GM12878 (cell line): ENCODE data around the gene WNT5B. TPM values are rescaled to one million over a fixed set of nuclear protein-coding genes. Genes with fewer than 3 reads are reported as not detected.

Experiments used
- ATAC-seq: fragments of 200-7000 bp; cut with Tn5 transposase; 3 replicates; pipeline ENCODE4 v1.9.1; 2020; ENCODE audit warnings: mild to moderate bottlenecking, moderate library complexity
- BruUV-seq: library from RNA; stranded (reverse); fragments of 400-500 nt; replicated peaks from 2 replicates; lab custom pipeline; 2021; lab: Mats Ljungman, UMichigan
- CTCF ChIA-PET: fragments of 300-600 bp; sonication (Branson Sonifier 250); formaldehyde crosslinking; extraction: SDS; loops from one replicate; lab custom pipeline; 2021; ENCODE audit warnings: inconsistent platforms; lab: Yijun Ruan, JAX
- POLR2A ChIA-PET: fragments of 350-600 bp; formaldehyde crosslinking; extraction: SDS; loops from one replicate; lab custom pipeline; 2021; ENCODE audit warnings: inconsistent platforms; lab: Charles Lee
- RAD21 ChIA-PET: fragments of 300-600 bp; sonication (Branson Sonifier 250); formaldehyde crosslinking; loops from one replicate; lab custom pipeline; 2023; ENCODE audit warnings: antibody characterized with exemption; ENCODE audit not compliant: unreplicated experiment; lab: Charles Lee
- SMC1A ChIA-PET: fragments of 300-600 bp; sonication (Branson Sonifier 250); formaldehyde crosslinking; loops from one replicate; lab custom pipeline; 2023; ENCODE audit not compliant: unreplicated experiment, uncharacterized antibody; lab: Charles Lee
- DNase-seq: peaks from one replicate; pipeline ENCODE4 v3.0.0-alpha.2; 2011; ENCODE audit warnings: low read depth, low spot score
- FAIRE-seq: peaks from 3 replicates; lab custom pipeline; 2011; peaks lifted over from hg19 to GRCh38; lab: Jason Lieb, UNC
- H2AFZ ChIP-seq: 2 replicates; pipeline ENCODE4 v1.6.0; 2011; ENCODE audit warnings: low read depth, low read length, control low read depth; ENCODE audit not compliant: control insufficient read depth
- H3K27ac ChIP-seq: 2 replicates; pipeline ENCODE4 v1.5.1; 2011; ENCODE audit warnings: control low read depth; ENCODE audit not compliant: control insufficient read depth, insufficient read depth
- H3K27me3 ChIP-seq, 2 experiments: replicated peaks in 1 of 2; 2 replicates each; pipeline versions ENCODE4 v1.6.0 to v1.6.1; 2011; ENCODE audit warnings: low read length in 1 of 2; ENCODE audit not compliant: control insufficient read depth in 2 of 2, insufficient read depth in 2 of 2
- H3K36me3 ChIP-seq, 2 experiments: 2 replicates each; pipeline ENCODE4 v1.5.1; 2011; ENCODE audit warnings: low read length in 1 of 2; ENCODE audit not compliant: control insufficient read depth in 2 of 2, insufficient read depth in 2 of 2
- H3K4me1 ChIP-seq: 2 replicates; pipeline ENCODE4 v1.6.1; 2011; ENCODE audit warnings: mild to moderate bottlenecking, low read length, moderate library complexity, mixed read lengths; ENCODE audit not compliant: control insufficient read depth, insufficient read depth
- H3K4me2 ChIP-seq: 2 replicates; pipeline ENCODE4 v1.6.0; 2011; ENCODE audit warnings: control low read depth; ENCODE audit not compliant: control insufficient read depth, insufficient read depth
- H3K4me3 ChIP-seq: fragments of 200-600 bp; sonication (generic); 2 replicates; pipeline ENCODE4 v1.5.1; 2016
- H3K79me2 ChIP-seq: 2 replicates; pipeline ENCODE4 v1.6.0; 2011; ENCODE audit warnings: low read length; ENCODE audit not compliant: control insufficient read depth, insufficient read depth
- H3K9ac ChIP-seq: 2 replicates; pipeline ENCODE4 v1.8.0; 2011; ENCODE audit warnings: low read length, control low read depth, mixed read lengths; ENCODE audit not compliant: control insufficient read depth, insufficient read depth
- H3K9me3 ChIP-seq: replicated peaks from 3 replicates; pipeline ENCODE4 v1.5.1; 2011; ENCODE audit warnings: mild to moderate bottlenecking, low read length; ENCODE audit not compliant: control insufficient read depth, insufficient read depth
- H4K20me1 ChIP-seq: 2 replicates; pipeline ENCODE4 v1.6.0; 2011; ENCODE audit not compliant: control insufficient read depth, insufficient read depth
- CEBPB ChIP-seq, 2 experiments: fragments of 150-350 bp in 1 of 2; IDR thresholded peaks; 2 replicates each; pipeline ENCODE4 v1.6.1; 2012 to 2014; ENCODE audit warnings: low read depth in 2 of 2, low read length in 2 of 2, borderline replicate concordance in 1 of 2, inconsistent platforms in 1 of 2
- CREM ChIP-seq: IDR thresholded peaks from 2 replicates; pipeline ENCODE4 v1.6.1; 2014; ENCODE audit warnings: antibody characterized with exemption, low read depth
- EED ChIP-seq: sonication (generic); IDR thresholded peaks from 2 replicates; pipeline ENCODE4 v1.6.1; 2016; ENCODE audit warnings: antibody characterized with exemption, low read depth
- JUNB ChIP-seq: IDR thresholded peaks from 2 replicates; pipeline ENCODE4 v1.6.1; 2016; ENCODE audit warnings: antibody characterized with exemption, mild to moderate bottlenecking
- MYB ChIP-seq: fragments of 150-350 bp; IDR thresholded peaks from 2 replicates; pipeline ENCODE4 v1.6.1; 2014; ENCODE audit warnings: mild to moderate bottlenecking, low read depth, low read length, borderline replicate concordance
- MYC ChIP-seq: IDR thresholded peaks from 2 replicates; pipeline ENCODE4 v1.6.1; 2011; ENCODE audit warnings: mild to moderate bottlenecking, low read length, moderate library complexity, inconsistent platforms; ENCODE audit not compliant: insufficient read depth, insufficient replicate concordance, insufficient read length, severe bottlenecking
- NFIC ChIP-seq: IDR thresholded peaks from 2 replicates; pipeline ENCODE4 v1.6.1; 2012; ENCODE audit warnings: low read depth, mild to moderate bottlenecking, inconsistent platforms, low read length, moderate library complexity
- NR2F1 ChIP-seq: fragments of 450-650 bp; conservative IDR thresholded peaks from 2 replicates; pipeline ENCODE4 v1.6.1; 2017; ENCODE audit warnings: mild to moderate bottlenecking
- RB1 ChIP-seq: fragments of 450-650 bp; formaldehyde crosslinking; IDR thresholded peaks from 2 replicates; pipeline ENCODE4 v1.6.1; 2017; ENCODE audit warnings: mild to moderate bottlenecking, borderline replicate concordance
- RFX5 ChIP-seq: IDR thresholded peaks from 2 replicates; pipeline ENCODE4 v1.6.1; 2011; ENCODE audit warnings: low read depth, low read length, improper control_type of control experiment
- RUNX3 ChIP-seq: IDR thresholded peaks from 2 replicates; pipeline ENCODE4 v1.6.1; 2012; ENCODE audit warnings: low read length, inconsistent platforms
- WGBS: methylation state at CpG from one replicate; pipeline ENCODE4 v1.1.6; 2016; ENCODE audit warnings: low lambda C conversion rate; ENCODE audit not compliant: insufficient replicate concordance, insufficient coverage; ENCODE audit errors: missing lambda C conversion rate; 5-methylcytosine and 5-hydroxymethylcytosine counted together
- in situ Hi-C: fragments of 300-500 bp; cut with MboI; formaldehyde crosslinking; loops from 9 replicates; pipeline ENCODE4 v1.14.3; 2018; ENCODE audit warnings: mixed read lengths
- intact Hi-C: fragments of 100-400 bp; cut with micrococcal nuclease; formaldehyde crosslinking; loops from one replicate; pipeline ENCODE4 v1.14.2; 2022; ENCODE audit not compliant: unreplicated experiment
- polyA plus RNA-seq, 11 experiments: library from polyadenylated mRNA; depleted of rRNA in 4 of 11; unstranded in 6 of 11; stranded (reverse) in 5 of 11; fragments of >200 nt; fragmentation: Nextera tagmentation in 4 of 11; fragmentation: Illumina TruSeq in 1 of 11; extraction: Ambion mirVana in 4 of 11; extraction: Trizol in 1 of 11; gene quantifications; 1 replicate in 1 of 11; 2 replicates in 10 of 11; pipeline versions ENCODE4 v1.2.1 to v1.2.3, GENCODE V29; 2011 to 2016; ENCODE audit warnings: inconsistent platforms in 2 of 11, missing spikeins in 2 of 11, low read depth in 1 of 11
- total RNA-seq, 4 experiments: library from RNA; depleted of rRNA in 3 of 4; stranded (reverse); fragments of >200 nt in 3 of 4; fragmentation: Illumina TruSeq in 1 of 4; extraction: Trizol in 1 of 4; gene quantifications; 2 replicates each; pipeline versions ENCODE4 v1.2.1 to v1.2.3, GENCODE V29; 2013 to 2021
- TF ChIP-seq, protein P1 (sequence below): fragments of 450-650 bp; IDR thresholded peaks from 2 replicates; pipeline ENCODE4 v1.6.1; 2016; ENCODE audit warnings: mild to moderate bottlenecking, moderate library complexity, borderline replicate concordance
- TF ChIP-seq, protein P2 (sequence below): fragments of 450-650 bp; IDR thresholded peaks from 2 replicates; pipeline ENCODE4 v1.6.1; 2017; ENCODE audit warnings: mild to moderate bottlenecking, moderate library complexity

The WNT5B gene
- total and polyA plus RNA-seq, 10 of the 15 experiments (the other 5 are each of a cell fraction or from before 2014, with no cell fraction given) = 0.45 to 18.3 (median 5.4) TPM

DNA sequence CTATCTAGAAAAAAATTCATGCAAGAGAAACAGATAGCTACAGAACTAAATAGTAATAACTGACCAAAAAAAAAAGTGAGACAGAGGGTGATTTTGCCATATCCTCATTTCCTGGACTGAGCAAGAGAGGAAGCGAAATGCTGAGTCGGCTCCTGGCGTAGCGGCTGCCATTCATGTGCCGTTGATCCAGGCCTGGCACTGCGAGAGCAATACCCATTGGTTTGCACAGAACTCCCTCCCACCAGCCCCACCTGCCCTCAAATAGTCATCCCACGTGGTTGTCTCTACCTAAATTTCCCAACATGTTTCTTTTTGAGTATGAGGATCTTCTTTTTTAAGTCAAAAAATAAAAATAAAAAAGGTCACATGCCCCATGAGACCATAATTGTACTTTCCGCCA lies 9.4 kb upstream of the WNT5B start (continued):
- TF ChIP-seq, protein P1, sequence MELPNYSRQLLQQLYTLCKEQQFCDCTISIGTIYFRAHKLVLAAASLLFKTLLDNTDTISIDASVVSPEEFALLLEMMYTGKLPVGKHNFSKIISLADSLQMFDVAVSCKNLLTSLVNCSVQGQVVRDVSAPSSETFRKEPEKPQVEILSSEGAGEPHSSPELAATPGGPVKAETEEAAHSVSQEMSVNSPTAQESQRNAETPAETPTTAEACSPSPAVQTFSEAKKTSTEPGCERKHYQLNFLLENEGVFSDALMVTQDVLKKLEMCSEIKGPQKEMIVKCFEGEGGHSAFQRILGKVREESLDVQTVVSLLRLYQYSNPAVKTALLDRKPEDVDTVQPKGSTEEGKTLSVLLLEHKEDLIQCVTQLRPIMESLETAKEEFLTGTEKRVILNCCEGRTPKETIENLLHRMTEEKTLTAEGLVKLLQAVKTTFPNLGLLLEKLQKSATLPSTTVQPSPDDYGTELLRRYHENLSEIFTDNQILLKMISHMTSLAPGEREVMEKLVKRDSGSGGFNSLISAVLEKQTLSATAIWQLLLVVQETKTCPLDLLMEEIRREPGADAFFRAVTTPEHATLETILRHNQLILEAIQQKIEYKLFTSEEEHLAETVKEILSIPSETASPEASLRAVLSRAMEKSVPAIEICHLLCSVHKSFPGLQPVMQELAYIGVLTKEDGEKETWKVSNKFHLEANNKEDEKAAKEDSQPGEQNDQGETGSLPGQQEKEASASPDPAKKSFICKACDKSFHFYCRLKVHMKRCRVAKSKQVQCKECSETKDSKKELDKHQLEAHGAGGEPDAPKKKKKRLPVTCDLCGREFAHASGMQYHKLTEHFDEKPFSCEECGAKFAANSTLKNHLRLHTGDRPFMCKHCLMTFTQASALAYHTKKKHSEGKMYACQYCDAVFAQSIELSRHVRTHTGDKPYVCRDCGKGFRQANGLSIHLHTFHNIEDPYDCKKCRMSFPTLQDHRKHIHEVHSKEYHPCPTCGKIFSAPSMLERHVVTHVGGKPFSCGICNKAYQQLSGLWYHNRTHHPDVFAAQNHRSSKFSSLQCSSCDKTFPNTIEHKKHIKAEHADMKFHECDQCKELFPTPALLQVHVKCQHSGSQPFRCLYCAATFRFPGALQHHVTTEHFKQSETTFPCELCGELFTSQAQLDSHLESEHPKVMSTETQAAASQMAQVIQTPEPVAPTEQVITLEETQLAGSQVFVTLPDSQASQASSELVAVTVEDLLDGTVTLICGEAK = no peak

DNA sequence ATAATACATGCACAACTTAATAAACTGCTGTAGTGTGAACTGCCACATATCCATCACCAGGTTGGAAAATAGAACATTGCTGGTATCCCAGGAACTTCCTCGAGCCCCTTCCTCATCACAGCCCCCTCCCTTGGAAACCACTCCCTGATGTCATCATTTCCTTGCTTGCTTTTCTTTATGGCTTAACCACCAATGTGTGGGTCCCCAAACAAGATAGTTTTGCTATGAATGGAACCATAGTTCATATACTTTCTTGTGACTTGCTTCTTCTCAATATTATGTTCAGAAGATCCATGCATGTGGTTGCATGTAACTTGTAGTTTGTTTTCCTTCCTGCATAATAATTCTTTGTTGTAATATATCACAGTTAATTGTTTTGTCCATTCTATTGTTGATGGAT lies 8.9 kb upstream of the WNT5B start:
- CTCF ChIA-PET = interaction anchor here (1.2 to 1.3 kb wide), 3 partner anchors 15 to 502 kb away, joined by 3 to 8 read pairs (median 5); no protein-coding TSS in a partner anchor
- Histone ChIP-seq H3K4me2 (peak overlapping the region; percentile 11; the same call in 1 of the 2 replicates), H3K27ac (no peak overlapping the region), H3K4me1 (peaks cover 26% of the 10 kb centered on the region), H3K79me2 (no peaks in the 10 kb centered on the region), H3K9me3 (no peaks in the 10 kb centered on the region), H3K27me3 (no peaks in the 10 kb centered on the region), H4K20me1 (no peaks in the 10 kb centered on the region), H3K9ac (no peak overlapping the region), H2AFZ (no peak overlapping the region), H3K36me3 (no peaks in the 10 kb centered on the region; a peak in 1 of 4 replicates), H3K4me3 (no peak overlapping the region)
- POLR2A ChIA-PET = no interaction called here
- no TSS peak for BruUV-seq
- 0% methylated on average over 1 of the region's 1 CpG for WGBS
- intact Hi-C loops = no loop called here
- ATAC-seq (peak; percentile 24), DNase-seq (no peak), FAIRE-seq (no peak)
- in situ Hi-C loops = no loop called here
- SMC1A ChIA-PET = interaction anchor here (1.3 kb wide), 1 partner anchor 14 kb away, joined by 5 read pairs; no protein-coding TSS in a partner anchor
- RAD21 ChIA-PET = interaction anchor here (1.2 to 1.7 kb wide), 4 partner anchors 10 to 502 kb away, joined by 4 to 7 read pairs (median 4); no protein-coding TSS in a partner anchor
- TF ChIP-seq CREM (peak; percentile 42; the same call in 1 of the 2 replicates), MYC (no peak), RFX5 (no peak), RUNX3 (peak; percentile 84), EED (peak; percentile 35; the same call in 1 of the 2 replicates), CEBPB (IDR thresholded peaks at IDR 0.05; ENCODE audit: borderline replicate concordance in 1 of 2, low read depth in 2 of 2, low read length in 2 of 2) (0 out of 4 replicates have a peak, but pooled peaks of 1 of the 2 experiments have one; percentile 14), RB1 (no peak), JUNB (peak; percentile 49), NR2F1 (no peak), MYB (no peak), NFIC (peak; percentile 70; the same call in 1 of the 2 replicates)
- TF ChIP-seq, protein P2, sequence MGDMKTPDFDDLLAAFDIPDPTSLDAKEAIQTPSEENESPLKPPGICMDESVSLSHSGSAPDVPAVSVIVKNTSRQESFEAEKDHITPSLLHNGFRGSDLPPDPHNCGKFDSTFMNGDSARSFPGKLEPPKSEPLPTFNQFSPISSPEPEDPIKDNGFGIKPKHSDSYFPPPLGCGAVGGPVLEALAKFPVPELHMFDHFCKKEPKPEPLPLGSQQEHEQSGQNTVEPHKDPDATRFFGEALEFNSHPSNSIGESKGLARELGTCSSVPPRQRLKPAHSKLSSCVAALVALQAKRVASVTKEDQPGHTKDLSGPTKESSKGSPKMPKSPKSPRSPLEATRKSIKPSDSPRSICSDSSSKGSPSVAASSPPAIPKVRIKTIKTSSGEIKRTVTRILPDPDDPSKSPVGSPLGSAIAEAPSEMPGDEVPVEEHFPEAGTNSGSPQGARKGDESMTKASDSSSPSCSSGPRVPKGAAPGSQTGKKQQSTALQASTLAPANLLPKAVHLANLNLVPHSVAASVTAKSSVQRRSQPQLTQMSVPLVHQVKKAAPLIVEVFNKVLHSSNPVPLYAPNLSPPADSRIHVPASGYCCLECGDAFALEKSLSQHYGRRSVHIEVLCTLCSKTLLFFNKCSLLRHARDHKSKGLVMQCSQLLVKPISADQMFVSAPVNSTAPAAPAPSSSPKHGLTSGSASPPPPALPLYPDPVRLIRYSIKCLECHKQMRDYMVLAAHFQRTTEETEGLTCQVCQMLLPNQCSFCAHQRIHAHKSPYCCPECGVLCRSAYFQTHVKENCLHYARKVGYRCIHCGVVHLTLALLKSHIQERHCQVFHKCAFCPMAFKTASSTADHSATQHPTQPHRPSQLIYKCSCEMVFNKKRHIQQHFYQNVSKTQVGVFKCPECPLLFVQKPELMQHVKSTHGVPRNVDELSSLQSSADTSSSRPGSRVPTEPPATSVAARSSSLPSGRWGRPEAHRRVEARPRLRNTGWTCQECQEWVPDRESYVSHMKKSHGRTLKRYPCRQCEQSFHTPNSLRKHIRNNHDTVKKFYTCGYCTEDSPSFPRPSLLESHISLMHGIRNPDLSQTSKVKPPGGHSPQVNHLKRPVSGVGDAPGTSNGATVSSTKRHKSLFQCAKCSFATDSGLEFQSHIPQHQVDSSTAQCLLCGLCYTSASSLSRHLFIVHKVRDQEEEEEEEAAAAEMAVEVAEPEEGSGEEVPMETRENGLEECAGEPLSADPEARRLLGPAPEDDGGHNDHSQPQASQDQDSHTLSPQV = no peak
